Transverse colon (tissue), 4 donors: ENCODE data around the gene OLFM1.

Experiments
- EP300 ChIP-seq: sonication (generic); formaldehyde crosslinking; IDR thresholded peaks from one replicate; pipeline ENCODE4 v1.6.1; 2017; ENCODE audit warnings: antibody characterized with exemption, low read depth
- POLR2A ChIP-seq: fragments of 450-650 bp; IDR thresholded peaks from one replicate; pipeline ENCODE4 v1.6.1; 2016; ENCODE audit warnings: antibody characterized with exemption, mild to moderate bottlenecking, moderate library complexity
- POLR2AphosphoS5 ChIP-seq, 3 donors: sonication (generic); formaldehyde crosslinking; IDR thresholded peaks; one replicate each; pipeline ENCODE4 v1.6.1; 2016; ENCODE audit warnings: antibody characterized with exemption in 3 of 3
- TF ChIP-seq, protein P1 (sequence below), 5 experiments: fragments of 200-600 bp in 3 of 5; fragments of 450-650 bp in 2 of 5; sonication (generic) in 3 of 5; IDR thresholded peaks; 1 replicate in 2 of 5; 2 replicates in 3 of 5; pipeline ENCODE4 v1.5.1; 2016 to 2017; ENCODE audit warnings: antibody characterized with exemption in 5 of 5, inconsistent platforms in 3 of 5, mild to moderate bottlenecking in 2 of 5, moderate library complexity in 1 of 5

DNA sequence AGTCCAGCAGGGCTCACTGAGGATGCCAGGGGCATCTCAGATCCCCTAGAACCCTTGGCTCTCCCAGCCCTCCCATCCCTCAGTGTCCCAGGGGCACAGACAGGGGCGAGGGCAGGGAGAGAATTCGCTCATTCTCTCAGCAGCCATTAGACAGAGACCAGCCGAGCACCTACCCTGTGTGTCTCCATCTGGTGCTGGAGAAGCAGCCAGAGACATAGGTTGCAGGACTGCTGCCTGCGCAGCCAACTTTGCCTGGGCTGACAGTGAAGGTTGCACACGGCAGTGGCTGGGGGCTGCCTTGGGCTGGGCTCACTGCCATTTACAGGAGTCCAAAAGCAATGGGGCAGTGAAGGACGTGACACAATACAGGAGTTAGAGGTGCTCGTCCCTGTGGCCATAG, 60.9 kb downstream of the OLFM1 start:
- TF ChIP-seq, protein P1, sequence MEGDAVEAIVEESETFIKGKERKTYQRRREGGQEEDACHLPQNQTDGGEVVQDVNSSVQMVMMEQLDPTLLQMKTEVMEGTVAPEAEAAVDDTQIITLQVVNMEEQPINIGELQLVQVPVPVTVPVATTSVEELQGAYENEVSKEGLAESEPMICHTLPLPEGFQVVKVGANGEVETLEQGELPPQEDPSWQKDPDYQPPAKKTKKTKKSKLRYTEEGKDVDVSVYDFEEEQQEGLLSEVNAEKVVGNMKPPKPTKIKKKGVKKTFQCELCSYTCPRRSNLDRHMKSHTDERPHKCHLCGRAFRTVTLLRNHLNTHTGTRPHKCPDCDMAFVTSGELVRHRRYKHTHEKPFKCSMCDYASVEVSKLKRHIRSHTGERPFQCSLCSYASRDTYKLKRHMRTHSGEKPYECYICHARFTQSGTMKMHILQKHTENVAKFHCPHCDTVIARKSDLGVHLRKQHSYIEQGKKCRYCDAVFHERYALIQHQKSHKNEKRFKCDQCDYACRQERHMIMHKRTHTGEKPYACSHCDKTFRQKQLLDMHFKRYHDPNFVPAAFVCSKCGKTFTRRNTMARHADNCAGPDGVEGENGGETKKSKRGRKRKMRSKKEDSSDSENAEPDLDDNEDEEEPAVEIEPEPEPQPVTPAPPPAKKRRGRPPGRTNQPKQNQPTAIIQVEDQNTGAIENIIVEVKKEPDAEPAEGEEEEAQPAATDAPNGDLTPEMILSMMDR (IDR thresholded peaks at IDR 0.05), result no peak
- TF ChIP-seq POLR2AphosphoS5 (IDR thresholded peaks at IDR 0.05) (no peak), POLR2A (no peak), EP300 (no peak)
